Measurements from ENCODE around the gene TET3.
"Not testable (repeated sequence)": the region's sequence is repeated elsewhere in the genome, so short reads cannot be mapped to it uniquely, and the experiment has no call there.

DNA sequence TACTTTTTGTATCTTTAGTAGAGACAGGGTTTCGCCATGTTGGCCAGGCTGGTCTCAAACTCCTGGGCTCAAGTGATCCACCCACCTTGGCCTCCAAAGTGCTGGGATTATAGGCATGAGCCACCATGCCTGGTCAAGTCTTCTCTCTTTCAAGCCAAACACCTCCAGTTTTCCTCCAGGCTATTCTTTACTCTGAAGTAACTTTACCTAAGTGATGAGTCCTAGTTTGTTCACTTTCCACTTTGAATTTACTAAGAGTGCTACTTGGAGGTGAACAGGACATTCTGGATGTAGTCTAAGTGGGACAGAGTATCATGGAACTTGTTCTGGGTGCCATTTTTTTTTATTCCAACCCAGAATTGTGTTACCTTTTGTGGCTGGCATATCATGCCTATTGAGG, 44.6 kb upstream of the TET3 start:
- TF ChIP-seq, protein P1, sequence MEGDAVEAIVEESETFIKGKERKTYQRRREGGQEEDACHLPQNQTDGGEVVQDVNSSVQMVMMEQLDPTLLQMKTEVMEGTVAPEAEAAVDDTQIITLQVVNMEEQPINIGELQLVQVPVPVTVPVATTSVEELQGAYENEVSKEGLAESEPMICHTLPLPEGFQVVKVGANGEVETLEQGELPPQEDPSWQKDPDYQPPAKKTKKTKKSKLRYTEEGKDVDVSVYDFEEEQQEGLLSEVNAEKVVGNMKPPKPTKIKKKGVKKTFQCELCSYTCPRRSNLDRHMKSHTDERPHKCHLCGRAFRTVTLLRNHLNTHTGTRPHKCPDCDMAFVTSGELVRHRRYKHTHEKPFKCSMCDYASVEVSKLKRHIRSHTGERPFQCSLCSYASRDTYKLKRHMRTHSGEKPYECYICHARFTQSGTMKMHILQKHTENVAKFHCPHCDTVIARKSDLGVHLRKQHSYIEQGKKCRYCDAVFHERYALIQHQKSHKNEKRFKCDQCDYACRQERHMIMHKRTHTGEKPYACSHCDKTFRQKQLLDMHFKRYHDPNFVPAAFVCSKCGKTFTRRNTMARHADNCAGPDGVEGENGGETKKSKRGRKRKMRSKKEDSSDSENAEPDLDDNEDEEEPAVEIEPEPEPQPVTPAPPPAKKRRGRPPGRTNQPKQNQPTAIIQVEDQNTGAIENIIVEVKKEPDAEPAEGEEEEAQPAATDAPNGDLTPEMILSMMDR (IDR thresholded peaks at IDR 0.05): not testable (repeated sequence)
- TF ChIP-seq POLR2A (IDR thresholded peaks at IDR 0.05): not testable (repeated sequence)
